Stomach (tissue), 9 donors: Measurements from ENCODE around the gene FSD1. TPM values are rescaled to one million over a fixed set of nuclear protein-coding genes. Genes with fewer than 3 reads are reported as not detected.

ENCODE experiments used
- DNase-seq, 2 donors: peaks; one replicate each; pipeline versions ENCODE4 v3.0.0 to v3.0.0-alpha.2; 2013 to 2019
- H3K27ac ChIP-seq, 5 donors: fragments of 200-600 bp in 4 of 5; sonication (generic) in 4 of 5; one replicate each; pipeline ENCODE4 v1.5.1; 2013 to 2019; ENCODE audit warnings: mild to moderate bottlenecking in 1 of 5, moderate library complexity in 1 of 5
- H3K27me3 ChIP-seq, 3 donors: fragments of 200-600 bp; sonication (generic); one replicate each; pipeline ENCODE4 v1.5.1; 2017 to 2019; ENCODE audit warnings: mixed run types in 1 of 3
- H3K36me3 ChIP-seq, 4 donors: fragments of 200-600 bp; sonication (generic); 1 replicate in 3 of 4; 2 replicates in 1 of 4; pipeline ENCODE4 v1.5.1; 2016 to 2019
- H3K4me1 ChIP-seq, 4 donors: fragments of 200-600 bp; sonication (generic); one replicate each; pipeline ENCODE4 v1.5.1; 2016 to 2019
- H3K4me3 ChIP-seq, 4 donors: fragments of 200-600 bp; sonication (generic) in 3 of 4; one replicate each; pipeline ENCODE4 v1.5.1; 2016 to 2019; ENCODE audit warnings: mild to moderate bottlenecking in 1 of 4
- H3K9me3 ChIP-seq, 4 donors: fragments of 200-600 bp; sonication (generic); one replicate each; pipeline ENCODE4 v1.5.1; 2016 to 2019
- EP300 ChIP-seq: sonication (generic); formaldehyde crosslinking; IDR thresholded peaks from one replicate; pipeline ENCODE4 v1.6.1; 2017; ENCODE audit warnings: antibody characterized with exemption
- POLR2A ChIP-seq, 4 donors: fragments of 450-650 bp; IDR thresholded peaks; one replicate each; pipeline ENCODE4 v1.6.1; 2016; ENCODE audit warnings: antibody characterized with exemption in 4 of 4, control low read depth in 2 of 4, mild to moderate bottlenecking in 1 of 4, moderate library complexity in 1 of 4
- POLR2AphosphoS5 ChIP-seq, 3 donors: sonication (generic); formaldehyde crosslinking; IDR thresholded peaks; one replicate each; pipeline ENCODE4 v1.6.1; 2016; ENCODE audit warnings: antibody characterized with exemption in 3 of 3
- WGBS, 5 donors: extraction: QIAGEN DNeasy Blood & Tissue Kit in 3 of 5; methylation state at CpG; one replicate each; pipeline versions ENCODE4 v1.1.5 to v1.1.7; 2013 to 2018; 5-methylcytosine and 5-hydroxymethylcytosine counted together
- intact Hi-C: fragments of 100-400 bp; cut with DNase I; formaldehyde crosslinking; loops from one replicate; pipeline ENCODE4 v1.15.1; 2023; ENCODE audit warnings: low total_unique reads
- polyA plus RNA-seq, 3 donors: library from polyadenylated mRNA; stranded (reverse); fragments of 200-250 nt; gene quantifications; one replicate each; pipeline ENCODE4 v1.2.3, GENCODE V29; 2013
- total RNA-seq, 5 donors: library from RNA; depleted of rRNA; stranded (reverse); fragments of >200 nt; gene quantifications; one replicate each; pipeline versions ENCODE4 v1.1.0 to v1.2.3, GENCODE V29; 2014 to 2016
- TF ChIP-seq, protein P1 (sequence below), 7 experiments: fragments of 450-650 bp in 4 of 7; fragments of 200-600 bp in 3 of 7; sonication (generic) in 3 of 7; IDR thresholded peaks; one replicate each; pipeline ENCODE4 v1.5.1; 2016 to 2019; ENCODE audit warnings: antibody characterized with exemption in 7 of 7, control low read depth in 2 of 7, mild to moderate bottlenecking in 1 of 7
- donor health status: healthy with polysubstance abuse.
- donor health status: Bipolar disorder and iron deficiency.
- donor health status: healthy.

The FSD1 gene
- total and polyA plus RNA-seq, 8 donors, result 0.31 to 12.5 (median 1.3) TPM; not detected in 3

DNA sequence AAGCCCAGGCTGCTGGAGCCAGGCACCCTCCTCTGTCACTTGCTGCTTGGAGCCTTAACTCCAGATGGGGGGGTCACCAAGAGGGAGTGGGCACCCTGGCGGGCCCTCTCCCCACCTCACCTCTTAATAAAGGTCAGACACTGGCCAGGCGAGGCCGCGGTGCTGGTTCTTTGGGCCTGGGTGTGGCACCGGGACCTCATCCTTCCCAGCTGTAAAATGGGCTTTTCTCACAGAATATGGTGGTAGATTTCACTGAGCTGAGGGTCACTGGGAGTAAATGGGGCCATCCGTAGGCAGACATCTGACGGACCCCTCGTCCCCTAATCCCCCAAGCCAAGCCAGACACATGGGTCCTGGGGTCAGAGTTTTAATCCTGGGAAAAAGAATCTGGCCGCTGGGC is 19.3 kb downstream of the FSD1 start:
- H3K27ac ChIP-seq, result peak overlapping the region in 1 of 5 donors; percentile 38
- intact Hi-C loops, result no loop called here
- peaks cover 16 to 23% (median 22%) of the 10 kb centered on the region in 4 donors for H3K4me1 ChIP-seq
- peaks cover 0 to 11% (median 0%) of the 10 kb centered on the region in 4 donors for H3K9me3 ChIP-seq
- 85 to 94% (median 87%) methylated on average over 8 to 9 of the region's 9 CpGs for WGBS, 5 donors
- H3K4me3 ChIP-seq, result no peak overlapping the region
- DNase-seq, result no peak
- H3K36me3 ChIP-seq, result no peaks in the 10 kb centered on the region
- TF ChIP-seq POLR2AphosphoS5 (IDR thresholded peaks at IDR 0.05), result no peak
- TF ChIP-seq, protein P1, sequence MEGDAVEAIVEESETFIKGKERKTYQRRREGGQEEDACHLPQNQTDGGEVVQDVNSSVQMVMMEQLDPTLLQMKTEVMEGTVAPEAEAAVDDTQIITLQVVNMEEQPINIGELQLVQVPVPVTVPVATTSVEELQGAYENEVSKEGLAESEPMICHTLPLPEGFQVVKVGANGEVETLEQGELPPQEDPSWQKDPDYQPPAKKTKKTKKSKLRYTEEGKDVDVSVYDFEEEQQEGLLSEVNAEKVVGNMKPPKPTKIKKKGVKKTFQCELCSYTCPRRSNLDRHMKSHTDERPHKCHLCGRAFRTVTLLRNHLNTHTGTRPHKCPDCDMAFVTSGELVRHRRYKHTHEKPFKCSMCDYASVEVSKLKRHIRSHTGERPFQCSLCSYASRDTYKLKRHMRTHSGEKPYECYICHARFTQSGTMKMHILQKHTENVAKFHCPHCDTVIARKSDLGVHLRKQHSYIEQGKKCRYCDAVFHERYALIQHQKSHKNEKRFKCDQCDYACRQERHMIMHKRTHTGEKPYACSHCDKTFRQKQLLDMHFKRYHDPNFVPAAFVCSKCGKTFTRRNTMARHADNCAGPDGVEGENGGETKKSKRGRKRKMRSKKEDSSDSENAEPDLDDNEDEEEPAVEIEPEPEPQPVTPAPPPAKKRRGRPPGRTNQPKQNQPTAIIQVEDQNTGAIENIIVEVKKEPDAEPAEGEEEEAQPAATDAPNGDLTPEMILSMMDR (IDR thresholded peaks at IDR 0.05), result no peak
- TF ChIP-seq POLR2A (IDR thresholded peaks at IDR 0.05), result no peak
- no peak for TF ChIP-seq EP300
- H3K27me3 ChIP-seq, result peaks cover 0 to 29% (median 0%) of the 10 kb centered on the region in 3 donors

DNA sequence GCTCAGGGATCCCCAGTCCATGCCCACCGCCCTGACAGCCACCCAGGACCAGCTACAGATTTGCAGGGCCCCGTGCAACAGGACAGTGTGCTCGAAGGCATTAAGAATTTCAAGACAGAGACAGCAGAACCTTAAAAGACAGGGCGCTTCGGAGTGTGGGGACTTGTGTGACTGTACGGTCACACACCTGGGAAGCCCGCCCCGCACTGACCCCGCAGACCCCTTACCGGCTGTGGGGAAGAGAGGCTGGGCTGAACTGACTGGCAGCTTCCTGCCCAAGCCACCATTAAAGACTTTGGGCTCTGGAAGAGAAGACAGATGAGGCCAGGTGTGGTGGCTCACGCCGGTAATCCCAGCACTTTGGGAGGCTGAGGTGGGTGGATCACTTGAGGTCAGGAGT is 19.8 kb downstream of the FSD1 start:
- no peak for DNase-seq
- Histone ChIP-seq H3K27ac (no peak overlapping the region), H3K4me3 (no peak overlapping the region), H3K9me3 (peaks cover 0 to 11% (median 0%) of the 10 kb centered on the region in 4 donors), H3K36me3 (no peaks in the 10 kb centered on the region), H3K27me3 (peaks cover 0 to 34% (median 0%) of the 10 kb centered on the region in 3 donors), H3K4me1 (peaks cover 19 to 28% (median 27%) of the 10 kb centered on the region in 4 donors)
- TF ChIP-seq POLR2A (IDR thresholded peaks at IDR 0.05), result no peak
- TF ChIP-seq POLR2AphosphoS5 (IDR thresholded peaks at IDR 0.05), result no peak
- TF ChIP-seq, protein P1 (IDR thresholded peaks at IDR 0.05), result no peak
- no peak for TF ChIP-seq EP300
- 80 to 90% (median 89%) methylated on average over 12 of the region's 12 CpGs for WGBS, 5 donors
- intact Hi-C loops, result no loop called here

DNA sequence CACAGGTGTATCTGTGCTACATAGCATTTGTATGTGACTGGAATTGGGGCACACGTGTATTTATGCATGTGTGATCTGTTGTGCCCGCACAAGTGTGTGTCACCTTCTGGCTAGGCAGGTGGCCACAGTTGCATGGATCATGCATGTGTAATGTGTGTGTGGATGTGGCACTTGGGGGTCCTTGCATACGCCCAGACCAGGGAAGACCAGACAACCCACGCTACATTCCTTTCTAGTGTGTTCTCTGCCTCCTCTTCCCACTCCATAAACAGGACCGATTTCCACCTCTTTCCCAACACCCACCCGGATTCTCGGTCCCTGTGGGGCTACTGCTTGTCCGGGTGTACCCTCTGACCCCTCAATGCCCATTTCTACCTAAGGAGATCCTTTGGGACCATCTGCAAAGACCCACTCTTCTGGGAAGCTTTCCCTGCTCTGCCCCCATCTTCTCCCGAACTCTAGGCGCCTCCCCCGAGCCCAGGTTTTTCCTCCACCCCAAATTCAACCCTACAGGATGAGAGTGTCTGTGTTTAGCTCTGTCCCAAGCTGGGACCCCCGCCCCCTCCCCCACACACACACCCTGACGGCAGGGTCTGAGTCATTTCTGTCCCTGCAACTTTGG is 21.9 kb downstream of the FSD1 start:
- Histone ChIP-seq H3K9me3 (peaks cover 0 to 11% (median 0%) of the 10 kb centered on the region in 4 donors), H3K4me1 (peaks cover 21 to 29% (median 28%) of the 10 kb centered on the region in 4 donors), H3K36me3 (no peaks in the 10 kb centered on the region), H3K27me3 (peaks cover 0 to 39% (median 0%) of the 10 kb centered on the region in 3 donors), H3K4me3 (no peak overlapping the region), H3K27ac (no peak overlapping the region)
- no peak for DNase-seq
- 58 to 75% (median 69%) methylated on average over 13 of the region's 13 CpGs for WGBS, 5 donors
- TF ChIP-seq EP300 (no peak), POLR2A (IDR thresholded peaks at IDR 0.05) (no peak), POLR2AphosphoS5 (IDR thresholded peaks at IDR 0.05) (no peak)
- TF ChIP-seq, protein P1 (IDR thresholded peaks at IDR 0.05), result no peak
- intact Hi-C loops, result no loop called here

DNA sequence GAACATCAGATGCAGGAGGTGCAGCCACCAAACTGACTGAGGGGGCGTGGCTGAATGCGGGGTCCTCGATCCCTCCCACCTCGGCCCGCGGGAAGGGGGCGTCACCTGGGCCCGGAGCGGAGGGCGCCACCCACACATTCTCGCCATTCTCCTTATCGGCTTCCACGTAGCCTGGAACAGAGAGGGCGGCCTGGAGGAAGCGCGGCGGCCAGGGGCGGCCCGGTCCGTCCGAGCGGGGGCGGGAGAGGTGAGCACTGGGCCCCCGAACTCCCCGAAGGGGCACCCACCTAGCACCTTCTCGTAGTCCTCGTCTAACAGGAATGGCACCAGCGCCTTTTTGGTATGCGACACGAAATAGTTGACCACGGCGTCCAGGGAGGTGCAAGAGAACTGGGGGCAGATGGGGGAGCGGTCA is 22.4 kb downstream of the FSD1 start:
- Histone ChIP-seq H3K27ac (no peak overlapping the region), H3K4me1 (peaks cover 21 to 29% (median 28%) of the 10 kb centered on the region in 4 donors), H3K4me3 (peak overlapping the region in 2 of 4 donors; percentile 35 to 57), H3K27me3 (peaks cover 0 to 39% (median 0%) of the 10 kb centered on the region in 3 donors), H3K9me3 (peaks cover 0 to 6% (median 0%) of the 10 kb centered on the region in 4 donors), H3K36me3 (no peaks in the 10 kb centered on the region)
- intact Hi-C loops, result no loop called here
- DNase-seq, result peak in 1 of 2 donors; percentile 56
- WGBS, 5 donors, result 16 to 31% (median 26%) methylated on average over 27 to 33 of the region's 33 CpGs
- TF ChIP-seq POLR2AphosphoS5 (IDR thresholded peaks at IDR 0.05) (no peak), POLR2A (IDR thresholded peaks at IDR 0.05) (no peak), EP300 (no peak)
- TF ChIP-seq, protein P1 (IDR thresholded peaks at IDR 0.05), result no peak
